GM21786 (cell line): ENCODE measurements around the gene RBP4.
"Not testable (repeated sequence)": the region's sequence is repeated elsewhere in the genome, so short reads cannot be mapped to it uniquely, and the experiment has no call there.

Experiments
- ATAC-seq: cut with Tn5 transposase; IDR thresholded peaks from one replicate; pipeline ENCODE4 v1.9.1; 2021; ENCODE audit not compliant: unreplicated experiment

RBP4 gene

DNA sequence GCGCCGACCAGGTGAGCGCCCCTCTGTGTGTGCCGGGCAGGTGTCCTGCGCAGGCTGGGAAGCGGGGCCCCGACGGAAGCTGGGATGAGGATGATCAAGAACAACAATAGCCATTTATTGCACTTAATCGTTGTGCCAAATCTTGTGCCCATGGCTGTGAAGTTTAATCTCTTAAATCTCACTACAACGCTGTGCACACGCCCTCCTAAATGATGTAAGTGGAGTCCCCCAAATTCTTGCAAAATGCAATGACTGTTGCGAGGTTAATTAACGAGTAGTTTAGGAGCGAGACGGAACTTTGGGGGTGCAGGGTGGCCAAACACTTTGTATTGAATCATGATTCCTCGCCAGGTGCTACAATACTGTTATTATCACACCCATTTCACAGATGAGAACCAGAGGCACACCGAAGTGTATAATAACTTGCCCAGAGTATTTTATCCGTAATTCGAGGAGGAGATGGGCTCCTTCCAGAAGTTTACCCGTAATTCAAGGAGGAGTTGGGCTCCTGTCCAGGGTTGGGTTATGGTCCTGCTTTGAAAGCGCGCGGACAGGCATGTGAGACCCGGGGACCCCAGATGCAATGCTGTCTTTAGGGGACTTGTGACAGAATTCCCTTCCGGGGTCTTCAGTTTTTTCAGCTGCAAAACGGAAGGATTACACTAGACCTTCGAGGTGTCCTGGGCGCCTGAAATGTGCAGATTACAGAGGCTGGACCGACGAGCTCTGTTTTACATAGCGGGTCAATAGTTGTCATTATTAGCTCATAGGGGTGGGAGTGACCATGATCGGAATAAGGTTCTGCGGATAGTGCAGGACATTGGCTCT is 33.5 kb downstream of the RBP4 start:
- no peak for ATAC-seq

DNA sequence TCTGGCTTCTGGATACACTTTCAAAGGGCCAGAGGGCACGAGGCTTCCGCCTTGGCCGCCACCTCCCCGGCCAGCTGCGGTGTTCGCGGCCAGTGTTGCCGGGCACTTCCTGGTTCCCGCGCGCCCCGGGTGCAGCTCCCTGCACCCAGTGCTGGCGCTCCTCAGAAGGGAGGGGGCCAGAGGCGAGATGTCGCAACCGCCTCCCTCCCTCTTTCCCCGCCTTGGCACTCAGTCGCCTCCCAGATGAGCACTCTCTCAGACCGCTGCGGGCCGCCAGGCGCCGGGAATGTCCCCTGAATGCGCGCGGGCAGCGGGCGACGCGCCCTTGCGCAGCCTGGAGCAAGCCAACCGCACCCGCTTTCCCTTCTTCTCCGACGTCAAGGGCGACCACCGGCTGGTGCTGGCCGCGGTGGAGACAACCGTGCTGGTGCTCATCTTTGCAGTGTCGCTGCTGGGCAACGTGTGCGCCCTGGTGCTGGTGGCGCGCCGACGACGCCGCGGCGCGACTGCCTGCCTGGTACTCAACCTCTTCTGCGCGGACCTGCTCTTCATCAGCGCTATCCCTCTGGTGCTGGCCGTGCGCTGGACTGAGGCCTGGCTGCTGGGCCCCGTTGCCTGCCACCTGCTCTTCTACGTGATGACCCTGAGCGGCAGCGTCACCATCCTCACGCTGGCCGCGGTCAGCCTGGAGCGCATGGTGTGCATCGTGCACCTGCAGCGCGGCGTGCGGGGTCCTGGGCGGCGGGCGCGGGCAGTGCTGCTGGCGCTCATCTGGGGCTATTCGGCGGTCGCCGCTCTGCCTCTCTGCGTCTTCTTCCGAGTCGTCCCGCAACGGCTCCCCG is 34.4 kb downstream of the RBP4 start, which contains the start of gene FFAR4:
Gene FFAR4, plus strand, starts transcription at position 231 of the 842 bp plus-strand sequence. Its CDS starts 56 bp downstream, at position 287.
- no peak for ATAC-seq

DNA sequence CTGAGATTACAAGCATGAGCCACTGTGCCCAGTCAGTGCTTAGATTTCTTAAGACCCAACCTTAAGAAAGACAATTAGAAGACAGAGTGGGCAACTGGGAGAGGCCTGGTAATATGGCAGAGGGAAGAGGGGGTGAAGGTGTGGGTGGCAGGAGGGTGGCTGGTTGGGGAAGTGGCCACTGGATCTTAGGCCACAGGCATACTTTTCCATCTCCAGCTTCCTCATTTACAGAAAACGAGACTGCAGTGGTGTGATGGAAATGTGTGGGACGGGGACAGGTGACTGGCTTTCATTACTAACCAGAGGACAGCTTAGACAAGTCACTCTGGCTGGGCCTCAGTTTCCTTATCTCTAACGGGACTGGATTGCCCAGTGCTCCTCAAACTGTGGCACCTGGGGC is 35.6 kb downstream of the RBP4 start:
- no peak for ATAC-seq

DNA sequence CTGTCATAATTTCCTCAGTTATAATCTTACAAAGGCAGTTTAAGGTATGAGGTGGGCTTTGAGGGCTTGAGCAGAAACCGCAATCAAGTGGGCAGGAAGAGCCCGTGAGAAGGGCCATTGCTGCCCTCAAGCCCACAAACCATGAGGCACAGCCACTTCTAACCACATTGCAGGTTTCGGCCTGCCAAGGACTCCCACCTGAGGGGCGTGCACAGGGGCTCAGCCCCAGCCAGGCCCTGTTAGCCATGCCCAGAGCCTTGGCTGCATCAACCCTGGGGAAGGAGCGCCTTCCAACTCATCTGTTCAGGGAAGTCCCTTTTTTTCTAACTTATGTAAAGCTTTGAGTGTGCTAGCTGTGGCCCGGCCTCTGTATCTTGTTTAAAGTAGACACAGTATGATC is 40.5 kb downstream of the RBP4 start:
- ATAC-seq, result no peak

DNA sequence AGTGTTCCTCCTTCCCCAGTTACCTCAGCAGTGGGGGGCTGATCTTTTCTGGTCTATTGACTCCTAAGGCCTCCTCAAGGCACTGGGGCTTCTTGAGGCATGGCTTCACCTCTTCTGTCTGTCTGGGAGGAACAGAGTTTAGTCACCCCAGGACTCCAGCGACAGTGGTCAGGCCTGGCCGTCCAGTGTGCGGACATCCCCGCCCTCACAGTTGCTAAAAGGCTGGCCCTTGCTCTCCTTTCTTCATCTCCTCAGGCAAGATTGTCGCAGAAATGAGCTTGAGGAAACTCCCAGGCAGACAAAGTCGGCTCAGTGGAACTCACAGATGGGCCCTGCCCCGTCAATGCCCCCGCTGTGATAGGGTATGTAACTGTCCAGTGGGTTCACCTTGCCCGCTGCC is 41.5 kb downstream of the RBP4 start:
- no peak for ATAC-seq

DNA sequence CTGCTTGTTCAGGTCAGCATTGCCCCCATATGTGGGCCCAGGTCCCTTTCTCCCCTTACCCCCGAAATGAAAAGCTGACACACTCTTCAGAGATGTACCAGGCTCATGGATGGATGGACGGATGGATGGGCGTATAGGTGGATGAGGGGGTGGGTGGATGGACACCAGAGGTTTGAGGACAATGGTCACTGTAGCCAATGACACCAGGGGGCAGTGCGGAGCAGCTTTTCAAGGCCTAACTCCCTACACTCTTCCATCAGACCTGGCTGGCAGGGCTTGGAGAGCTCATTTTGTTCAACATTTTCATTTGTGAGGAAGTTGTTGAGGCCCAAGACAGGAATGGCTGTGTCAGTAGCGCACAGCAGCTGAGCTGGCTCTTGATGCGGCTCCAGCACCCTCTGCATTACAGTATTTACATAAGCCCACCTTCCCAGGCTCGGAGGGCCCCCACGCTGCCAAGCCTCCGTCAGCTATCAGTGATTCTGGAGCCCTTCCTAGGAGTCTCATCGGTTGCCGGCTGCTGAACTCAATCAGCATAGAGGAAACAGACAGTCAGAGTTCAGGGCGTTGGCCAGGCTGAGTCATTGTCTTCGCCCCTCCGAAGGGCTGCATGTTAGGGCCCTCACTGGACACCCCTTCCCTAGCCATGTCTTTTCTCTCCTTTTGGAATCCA is 46.1 kb downstream of the RBP4 start:
- no peak for ATAC-seq

DNA sequence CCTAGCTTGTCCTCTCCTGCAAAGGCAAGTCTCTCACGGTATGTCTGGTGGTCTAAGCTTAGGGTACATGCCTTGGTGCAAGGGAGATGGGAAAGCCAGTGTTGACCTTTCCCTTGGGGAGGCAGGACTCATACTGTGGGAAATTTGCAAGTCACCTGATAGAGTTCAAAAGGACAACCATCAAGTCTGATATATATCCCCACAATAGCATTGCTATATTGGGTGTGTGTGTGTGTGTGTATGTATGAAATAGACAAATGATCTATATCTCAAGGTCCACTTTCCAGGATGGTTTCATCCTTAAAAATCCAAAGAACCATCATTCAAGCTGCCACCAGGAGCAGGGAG is 46.7 kb downstream of the RBP4 start:
- ATAC-seq, result no peak

DNA sequence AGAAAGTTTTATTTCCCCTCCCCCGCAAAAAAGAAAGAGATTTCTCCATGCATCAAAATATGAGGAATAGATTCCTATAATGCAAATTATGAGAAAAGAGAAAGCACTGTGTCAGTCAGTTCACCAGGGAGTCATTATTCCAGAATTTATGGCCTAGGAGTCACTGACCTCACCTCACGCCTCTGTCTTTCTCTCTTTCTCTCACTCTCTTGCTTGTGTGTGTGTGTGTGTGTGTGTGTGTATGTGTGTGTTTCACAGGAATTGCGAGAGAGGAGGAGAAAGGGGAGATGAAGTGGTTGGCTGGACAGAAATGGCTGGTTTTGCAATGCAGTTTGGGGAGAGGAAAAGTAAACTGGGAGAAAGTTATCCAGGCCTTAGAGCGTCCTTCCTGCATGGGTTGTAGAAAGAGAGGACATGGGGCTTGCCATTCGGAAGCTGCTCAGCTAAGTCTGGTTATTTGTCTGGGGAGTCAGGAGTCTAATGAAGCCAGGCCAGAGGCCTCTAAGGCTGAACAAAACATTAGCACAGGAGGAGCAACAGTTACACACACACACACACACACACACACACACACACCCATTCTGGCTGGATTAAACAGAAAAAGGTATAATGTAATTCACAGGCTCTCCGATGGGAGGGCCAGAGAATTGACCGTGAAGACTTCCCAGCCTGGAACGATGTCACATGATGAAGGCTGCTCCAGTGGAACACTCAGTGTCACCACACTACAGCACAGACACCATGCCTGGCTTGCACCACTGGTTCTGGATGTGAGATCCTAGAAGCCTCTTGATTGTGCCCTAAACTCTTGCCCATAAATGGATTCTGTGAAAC is 47.3 kb downstream of the RBP4 start:
- ATAC-seq, result no peak

DNA sequence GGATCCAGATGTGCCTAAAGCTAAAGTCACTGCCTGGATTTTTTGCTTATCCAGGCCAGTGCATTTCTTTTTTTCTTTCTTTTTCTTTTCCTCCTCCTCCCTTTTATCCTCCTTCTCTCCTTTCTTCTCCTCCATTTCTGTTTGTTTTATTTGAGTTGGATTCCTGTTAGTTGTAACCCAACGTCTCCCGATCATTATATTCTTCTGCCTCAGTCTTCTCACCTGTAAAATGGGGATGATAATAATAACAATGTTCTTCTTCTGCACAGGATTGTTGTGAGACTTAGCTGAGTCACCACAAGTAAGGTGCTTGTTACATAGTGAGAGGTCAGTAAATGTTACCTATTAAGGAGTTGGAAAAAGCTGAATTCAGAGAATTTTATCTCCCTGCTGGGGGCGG is 48.3 kb downstream of the RBP4 start:
- ATAC-seq, result no peak

DNA sequence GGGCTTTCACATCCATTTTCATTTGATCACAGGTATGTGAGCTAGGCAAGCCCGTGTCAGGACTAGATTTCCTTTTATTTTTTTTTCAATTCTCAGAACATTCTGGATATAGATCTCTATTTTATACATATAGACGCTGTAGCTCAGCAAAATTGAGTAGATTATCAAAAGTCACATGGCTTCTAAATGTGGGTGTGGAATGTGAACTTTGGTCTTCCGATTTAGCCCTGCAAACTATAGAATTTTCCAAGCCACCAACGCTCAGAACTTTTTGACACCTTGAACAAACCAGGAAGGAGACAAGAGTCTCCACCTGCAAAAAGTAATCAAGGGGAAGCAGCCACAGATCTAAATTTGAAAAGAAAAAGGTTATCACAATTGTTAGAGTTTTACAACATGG is 50.4 kb downstream of the RBP4 start:
- no peak for ATAC-seq

DNA sequence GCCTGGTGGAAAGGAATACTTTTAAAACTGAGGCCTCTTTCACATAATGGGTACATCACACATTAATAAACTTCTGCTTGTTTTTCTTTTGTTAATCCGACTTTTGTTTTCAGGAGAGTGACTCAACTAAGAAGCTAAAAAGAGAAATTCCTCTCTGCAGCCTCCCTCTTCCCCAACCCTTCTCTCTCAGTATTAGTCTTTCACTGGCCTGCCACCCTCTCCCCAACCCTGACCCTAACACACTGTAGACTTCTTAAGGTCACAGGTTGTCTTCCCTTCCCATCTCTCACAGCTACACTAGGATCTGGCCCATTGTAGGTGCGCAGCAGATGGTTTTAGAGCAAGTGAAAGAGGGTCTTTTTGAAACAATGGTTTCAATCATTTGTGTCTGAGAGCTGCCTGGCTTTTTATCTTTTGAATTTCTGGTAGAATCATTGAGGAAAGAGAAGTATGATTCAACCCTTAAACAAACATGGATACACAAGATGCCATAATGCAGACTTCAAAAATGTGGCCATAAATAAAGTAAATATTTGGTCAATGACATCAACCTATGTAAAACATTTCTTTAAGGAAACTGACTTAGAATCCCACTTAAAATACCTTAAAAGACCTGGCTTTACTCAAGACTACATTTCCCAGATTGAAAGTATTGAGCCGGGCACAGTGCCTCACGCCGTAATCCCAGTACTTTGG is 52.5 kb downstream of the RBP4 start:
- no peak for ATAC-seq

DNA sequence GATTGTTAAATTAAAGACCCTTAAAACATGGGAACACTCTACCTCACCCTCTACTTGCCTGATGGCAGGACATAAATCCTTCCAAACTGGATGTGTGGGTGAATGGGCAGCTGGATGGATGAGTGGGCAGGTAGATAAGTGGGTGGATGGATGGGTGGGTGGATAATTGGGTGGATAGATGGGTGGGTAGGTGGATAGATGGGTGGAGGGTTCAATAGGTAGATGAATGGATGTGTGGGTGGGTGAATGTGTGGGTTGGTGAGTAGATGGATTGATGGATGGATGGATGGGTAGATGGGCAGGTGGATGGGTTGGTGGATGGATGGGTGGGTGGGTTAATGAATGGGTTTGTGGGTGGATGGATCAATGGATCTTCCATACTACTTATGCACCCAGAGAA is 53.5 kb downstream of the RBP4 start:
- no peak for ATAC-seq

DNA sequence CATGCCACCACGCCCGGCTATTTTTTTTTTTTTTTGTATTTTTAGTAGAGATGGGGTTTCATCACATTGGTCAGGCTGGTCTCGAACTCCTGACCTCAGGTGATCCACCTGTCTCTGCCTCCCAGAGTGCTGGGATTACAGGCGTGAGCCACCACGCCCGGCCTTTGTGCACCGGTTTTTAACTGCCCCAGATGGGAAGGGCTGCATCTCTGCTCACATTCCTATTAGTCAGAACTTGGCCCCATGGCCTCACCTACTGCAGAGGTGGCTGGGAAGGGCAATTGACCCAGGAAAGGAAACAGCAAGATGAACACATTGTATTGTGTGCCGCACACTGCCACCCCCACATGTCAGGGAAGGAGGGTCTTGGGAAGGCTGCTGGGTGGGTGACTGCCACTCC is 54.0 kb downstream of the RBP4 start:
- not testable (repeated sequence) for ATAC-seq

DNA sequence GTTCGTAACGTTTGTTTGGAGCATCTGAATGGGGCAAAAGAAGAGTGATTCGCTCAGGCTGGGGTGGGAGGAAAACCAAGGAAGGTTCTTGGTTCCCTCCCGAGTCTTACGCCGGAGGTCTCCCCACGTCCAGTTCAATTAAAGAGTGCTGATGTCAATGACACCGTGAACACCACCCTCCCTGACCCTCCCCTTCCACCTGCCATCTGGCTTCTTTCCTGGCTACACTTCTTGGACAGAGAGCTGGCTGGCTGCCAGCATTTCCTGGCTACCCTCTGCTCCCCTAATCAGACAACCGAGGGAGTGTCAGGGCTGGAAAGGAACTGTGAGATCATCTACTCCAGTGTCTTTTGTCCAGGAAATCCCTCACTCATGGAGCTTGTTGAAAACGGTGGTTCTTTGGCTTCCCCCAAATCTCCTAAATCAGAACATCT is 58.7 kb downstream of the RBP4 start:
- no peak for ATAC-seq
